Endothelial cell of umbilical vein (primary cell): ENCODE data around the gene BGN.

Experiments
- EZH2 ChIP-seq: IDR thresholded peaks from 2 replicates; pipeline ENCODE4 v1.6.1; 2012; ENCODE audit warnings: borderline replicate concordance, low read depth, mild to moderate bottlenecking, moderate library complexity, low read length, inconsistent platforms; ENCODE audit not compliant: severe bottlenecking
- FOS ChIP-seq: IDR thresholded peaks from 2 replicates; pipeline ENCODE4 v1.6.1; 2011; ENCODE audit warnings: mild to moderate bottlenecking, low read length, moderate library complexity, borderline replicate concordance; ENCODE audit not compliant: insufficient read depth
- GATA2 ChIP-seq: IDR thresholded peaks from 2 replicates; pipeline ENCODE4 v1.7.0; 2011; ENCODE audit warnings: low read depth, mild to moderate bottlenecking, moderate library complexity, mixed read lengths, low read length; ENCODE audit not compliant: insufficient read length, insufficient read depth
- MYC ChIP-seq: IDR thresholded peaks from one replicate; pipeline ENCODE4 v1.6.1; 2011; ENCODE audit warnings: mild to moderate bottlenecking, low read depth, low read length
- POLR2A ChIP-seq: IDR thresholded peaks from 2 replicates; pipeline ENCODE4 v1.6.1; 2012; ENCODE audit warnings: low read depth, mild to moderate bottlenecking, control low read depth, low read length
- POLR2AphosphoS5 ChIP-seq: IDR thresholded peaks from 2 replicates; pipeline ENCODE4 v1.6.1; 2012; ENCODE audit warnings: low read depth, mild to moderate bottlenecking, control low read depth, low read length, moderate library complexity; ENCODE audit not compliant: insufficient read depth
- TF ChIP-seq, protein P1 (sequence below), 2 donors: IDR thresholded peaks; 1 replicate in 1 of 2; 2 replicates in 1 of 2; pipeline ENCODE4 v1.5.1; 2011; ENCODE audit warnings: low read length in 2 of 2, mild to moderate bottlenecking in 2 of 2, moderate library complexity in 2 of 2, control low read depth in 1 of 2, inconsistent platforms in 1 of 2, low read depth in 1 of 2; ENCODE audit not compliant: insufficient read depth in 1 of 2; ENCODE audit errors: extremely low read depth in 1 of 2

DNA sequence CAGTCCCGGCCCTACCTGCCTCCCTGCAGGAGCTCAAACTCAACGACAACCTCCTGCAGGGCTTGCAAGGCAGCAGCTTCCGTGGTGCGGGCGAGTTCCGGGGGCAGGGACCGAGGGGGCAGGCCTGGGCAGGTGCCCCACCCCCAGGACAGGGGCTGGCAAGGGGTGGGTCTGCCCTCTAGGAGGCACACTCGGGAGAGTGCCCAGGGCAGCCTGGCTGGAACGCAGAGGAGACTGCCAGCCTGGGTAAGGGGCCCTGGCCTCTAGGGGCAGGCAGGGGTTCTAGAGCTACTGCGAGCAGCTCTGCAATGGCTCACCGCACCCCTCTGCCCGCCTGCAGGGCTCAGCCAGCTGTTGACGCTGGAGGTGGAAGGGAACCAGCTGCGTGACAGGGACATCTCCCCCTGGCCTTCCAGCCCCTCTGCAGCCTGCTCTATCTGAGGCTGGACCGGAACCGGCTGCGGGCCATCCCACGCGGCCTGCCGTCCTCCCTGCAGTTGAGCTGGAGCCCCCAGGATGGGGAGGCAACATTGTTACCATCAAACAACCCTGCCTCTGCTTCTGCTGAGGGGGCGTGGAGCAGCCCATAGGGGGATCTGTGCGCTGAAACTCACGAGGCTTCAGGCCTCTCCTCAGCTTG, 12.3 kb upstream of the BGN start:
- no peak for TF ChIP-seq POLR2AphosphoS5
- TF ChIP-seq, protein P1, sequence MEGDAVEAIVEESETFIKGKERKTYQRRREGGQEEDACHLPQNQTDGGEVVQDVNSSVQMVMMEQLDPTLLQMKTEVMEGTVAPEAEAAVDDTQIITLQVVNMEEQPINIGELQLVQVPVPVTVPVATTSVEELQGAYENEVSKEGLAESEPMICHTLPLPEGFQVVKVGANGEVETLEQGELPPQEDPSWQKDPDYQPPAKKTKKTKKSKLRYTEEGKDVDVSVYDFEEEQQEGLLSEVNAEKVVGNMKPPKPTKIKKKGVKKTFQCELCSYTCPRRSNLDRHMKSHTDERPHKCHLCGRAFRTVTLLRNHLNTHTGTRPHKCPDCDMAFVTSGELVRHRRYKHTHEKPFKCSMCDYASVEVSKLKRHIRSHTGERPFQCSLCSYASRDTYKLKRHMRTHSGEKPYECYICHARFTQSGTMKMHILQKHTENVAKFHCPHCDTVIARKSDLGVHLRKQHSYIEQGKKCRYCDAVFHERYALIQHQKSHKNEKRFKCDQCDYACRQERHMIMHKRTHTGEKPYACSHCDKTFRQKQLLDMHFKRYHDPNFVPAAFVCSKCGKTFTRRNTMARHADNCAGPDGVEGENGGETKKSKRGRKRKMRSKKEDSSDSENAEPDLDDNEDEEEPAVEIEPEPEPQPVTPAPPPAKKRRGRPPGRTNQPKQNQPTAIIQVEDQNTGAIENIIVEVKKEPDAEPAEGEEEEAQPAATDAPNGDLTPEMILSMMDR (IDR thresholded peaks at IDR 0.05; ENCODE audit: extremely low read depth in 1 of 2, insufficient read depth in 1 of 2, low read depth in 1 of 2, low read length in 2 of 2) = no peak
- no peak for TF ChIP-seq POLR2A
- TF ChIP-seq GATA2 = no peak
- no peak for TF ChIP-seq FOS
- no peak for TF ChIP-seq EZH2
- no peak for TF ChIP-seq MYC
